Endothelial cell of umbilical vein (primary cell): ENCODE results near the gene DPP6.

Experiments used
- CTCF ChIP-seq, 2 donors: IDR thresholded peaks; 1 replicate in 1 of 2; 2 replicates in 1 of 2; pipeline ENCODE4 v1.5.1; 2011; ENCODE audit warnings: low read length in 2 of 2, mild to moderate bottlenecking in 2 of 2, moderate library complexity in 2 of 2, control low read depth in 1 of 2, inconsistent platforms in 1 of 2, low read depth in 1 of 2; ENCODE audit not compliant: insufficient read depth in 1 of 2; ENCODE audit errors: extremely low read depth in 1 of 2
- EZH2 ChIP-seq: IDR thresholded peaks from 2 replicates; pipeline ENCODE4 v1.6.1; 2012; ENCODE audit warnings: borderline replicate concordance, low read depth, mild to moderate bottlenecking, moderate library complexity, low read length, inconsistent platforms; ENCODE audit not compliant: severe bottlenecking
- FOS ChIP-seq: IDR thresholded peaks from 2 replicates; pipeline ENCODE4 v1.6.1; 2011; ENCODE audit warnings: mild to moderate bottlenecking, low read length, moderate library complexity, borderline replicate concordance; ENCODE audit not compliant: insufficient read depth
- GATA2 ChIP-seq: IDR thresholded peaks from 2 replicates; pipeline ENCODE4 v1.7.0; 2011; ENCODE audit warnings: low read depth, mild to moderate bottlenecking, moderate library complexity, mixed read lengths, low read length; ENCODE audit not compliant: insufficient read length, insufficient read depth
- JUN ChIP-seq: IDR thresholded peaks from 2 replicates; pipeline ENCODE4 v1.6.1; 2011; ENCODE audit warnings: borderline replicate concordance, low read depth; ENCODE audit not compliant: insufficient read length, insufficient read depth
- MAX ChIP-seq: IDR thresholded peaks from 2 replicates; pipeline ENCODE4 v1.6.1; 2011; ENCODE audit not compliant: insufficient read depth, insufficient read length
- MYC ChIP-seq: IDR thresholded peaks from one replicate; pipeline ENCODE4 v1.6.1; 2011; ENCODE audit warnings: mild to moderate bottlenecking, low read depth, low read length
- POLR2A ChIP-seq: IDR thresholded peaks from 2 replicates; pipeline ENCODE4 v1.6.1; 2012; ENCODE audit warnings: low read depth, mild to moderate bottlenecking, control low read depth, low read length
- POLR2AphosphoS5 ChIP-seq: IDR thresholded peaks from 2 replicates; pipeline ENCODE4 v1.6.1; 2012; ENCODE audit warnings: low read depth, mild to moderate bottlenecking, control low read depth, low read length, moderate library complexity; ENCODE audit not compliant: insufficient read depth

- TF ChIP-seq CTCF (IDR thresholded peaks at IDR 0.05; ENCODE audit: extremely low read depth in 1 of 2, insufficient read depth in 1 of 2, low read depth in 1 of 2, low read length in 2 of 2) (no peak), MAX (no peak), JUN (no peak), FOS (no peak), POLR2A (no peak), POLR2AphosphoS5 (no peak), EZH2 (no peak), MYC (no peak), GATA2 (no peak)
These were observed 488.4 kb downstream of the DPP6 start for GRCh38 chr7:154540596-154540995.
